ENCODE measurements around the gene FAM117B. TPM values are rescaled to one million over a fixed set of nuclear protein-coding genes. Genes with fewer than 3 reads are reported as not detected.

Gene FAM117B
- total RNA-seq, 1 experiment from 2014 or later = 24.0 TPM

DNA sequence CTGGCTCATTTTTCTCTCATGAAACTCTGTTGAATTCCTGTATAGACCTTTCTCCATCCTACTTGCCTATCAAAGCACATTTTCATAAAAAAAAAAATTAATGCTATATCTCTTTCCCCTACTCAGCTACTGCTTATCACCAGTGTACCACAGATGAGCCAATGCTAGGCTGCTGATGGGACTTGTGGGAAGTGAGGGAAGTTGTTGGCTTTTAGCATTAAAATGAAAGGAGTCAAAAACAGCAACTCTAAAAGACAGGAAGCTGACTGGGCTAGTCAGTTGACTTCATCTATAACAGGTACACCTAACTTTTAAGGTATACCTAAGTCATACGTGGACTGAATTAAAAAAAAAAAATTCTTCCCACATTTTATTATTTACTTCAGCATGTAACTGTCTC is 102.1 kb downstream of the FAM117B start:
- Histone ChIP-seq H3K23me2 (ENCODE audit: insufficient read length, low read depth, low read length, poor library complexity, severe bottlenecking) (no peaks in the 10 kb centered on the region), H3K4me1 (ENCODE audit: insufficient read depth, low read length) (no peaks in the 10 kb centered on the region; the same call in 1 of the 2 replicates), H4K20me1 (ENCODE audit: control insufficient read depth, insufficient read depth, insufficient read length) (no peaks in the 10 kb centered on the region), H2AK5ac (ENCODE audit: insufficient read length, low read length) (no peak overlapping the region), H3K14ac (ENCODE audit: insufficient read depth, low read length) (no peak overlapping the region), H3K4me2 (ENCODE audit: insufficient read depth, insufficient read length, low read length) (no peak overlapping the region), H2BK15ac (ENCODE audit: low read depth, low read length) (no peak overlapping the region), H3K9me3 (ENCODE audit: control insufficient read depth, low read depth, low read length) (no peaks in the 10 kb centered on the region), H2AFZ (ENCODE audit: low read length) (no peak overlapping the region), H3K18ac (ENCODE audit: insufficient read length, low read depth, low read length) (no peak overlapping the region), H3T11ph (ENCODE audit: low read length) (no peak overlapping the region), H3K79me2 (ENCODE audit: insufficient read depth, low read length) (no peaks in the 10 kb centered on the region), H3K27ac (ENCODE audit: insufficient read length, low read depth, low read length) (no peak overlapping the region), H2BK20ac (ENCODE audit: low read depth, low read length, poor library complexity, severe bottlenecking) (no peak overlapping the region), H3K27me3 (ENCODE audit: insufficient read depth, low read length) (no peaks in the 10 kb centered on the region), H3K9ac (ENCODE audit: extremely low read depth, insufficient read length, low read length) (no peak overlapping the region), H2BK120ac (ENCODE audit: low read depth, low read length, poor library complexity, severe bottlenecking) (no peak overlapping the region), H2BK12ac (ENCODE audit: insufficient read length, low read depth, low read length) (no peak overlapping the region), H2BK5ac (ENCODE audit: insufficient read length, low read length) (no peak overlapping the region), H4K5ac (ENCODE audit: insufficient read length, low read depth, low read length) (no peak overlapping the region), H3K4ac (ENCODE audit: low read depth, low read length) (no peak overlapping the region), H4K91ac (ENCODE audit: insufficient read length, low read depth, low read length) (no peak overlapping the region), H4K8ac (replicated peaks; ENCODE audit: insufficient read length, low read depth, low read length) (no peak overlapping the region), H3K79me1 (ENCODE audit: insufficient read depth, low read depth, low read length, poor library complexity, severe bottlenecking) (no peaks in the 10 kb centered on the region), H3K56ac (ENCODE audit: insufficient read length, low read depth, low read length) (no peak overlapping the region), H3K23ac (ENCODE audit: insufficient read length, low read depth, low read length) (no peak overlapping the region)
- H3K27ac Mint-ChIP-seq = no peak overlapping the region
- no peak for DNase-seq
- H3K9me3 Mint-ChIP-seq = peaks cover 13 to 16% of the 10 kb centered on the region in 2 experiments
- TF ChIP-seq CTCF (conservative IDR thresholded peaks at IDR 0.05) = no peak
- no CpG with 5 or more reads among the region's 1 CpG for WGBS (ENCODE audit: extremely low coverage, insufficient read length, low lambda C conversion rate)
- no peaks in the 10 kb centered on the region for H3K27me3 Mint-ChIP-seq (ENCODE audit: low read depth)
- peaks cover 22 to 34% (median 25%) of the 10 kb centered on the region in 3 experiments for H3K36me3 Mint-ChIP-seq (ENCODE audit: insufficient read depth in 1 of 3, low read depth in 3 of 3)
- H3K4me1 Mint-ChIP-seq = no peaks in the 10 kb centered on the region
- no peak overlapping the region for H3K4me3 Mint-ChIP-seq

All from H9 (cell line).